IMR-90 (cell line): ENCODE results near the gene FAM204A.

Experiments used
- MXI1 ChIP-seq: IDR thresholded peaks from 2 replicates; pipeline ENCODE4 v1.6.1; 2012; ENCODE audit warnings: low read depth, mild to moderate bottlenecking, low read length, moderate library complexity, borderline replicate concordance
- NFE2L2 ChIP-seq: fragments of 150-350 bp; IDR thresholded peaks from 2 replicates; pipeline ENCODE4 v1.6.1; 2016; ENCODE audit warnings: low read depth, mild to moderate bottlenecking, low read length
- POLR2A ChIP-seq: IDR thresholded peaks from 2 replicates; pipeline ENCODE4 v1.6.1; 2012; ENCODE audit warnings: mild to moderate bottlenecking, low read depth, low read length
- RAD21 ChIP-seq: IDR thresholded peaks from 2 replicates; pipeline ENCODE4 v1.6.1; 2012; ENCODE audit warnings: low read length, improper control_type of control experiment
- RCOR1 ChIP-seq: IDR thresholded peaks from 2 replicates; pipeline ENCODE4 v1.6.1; 2012; ENCODE audit warnings: mild to moderate bottlenecking, low read length, improper control_type of control experiment; ENCODE audit not compliant: insufficient replicate concordance
- RFX5 ChIP-seq: IDR thresholded peaks from 2 replicates; pipeline ENCODE4 v1.8.0; 2012; ENCODE audit warnings: low read depth, mild to moderate bottlenecking, low read length, moderate library complexity
- TF ChIP-seq, protein P1 (sequence below): fragments of 150-350 bp; IDR thresholded peaks from 2 replicates; pipeline ENCODE4 v1.6.1; 2017; ENCODE audit warnings: mild to moderate bottlenecking, antibody characterized with exemption, low read length, low read depth
- TF ChIP-seq, protein P2 (sequence below): conservative IDR thresholded peaks from 2 replicates; pipeline ENCODE4 v1.5.1; 2012; ENCODE audit warnings: mild to moderate bottlenecking, low read depth, low read length, improper control_type of control experiment

DNA sequence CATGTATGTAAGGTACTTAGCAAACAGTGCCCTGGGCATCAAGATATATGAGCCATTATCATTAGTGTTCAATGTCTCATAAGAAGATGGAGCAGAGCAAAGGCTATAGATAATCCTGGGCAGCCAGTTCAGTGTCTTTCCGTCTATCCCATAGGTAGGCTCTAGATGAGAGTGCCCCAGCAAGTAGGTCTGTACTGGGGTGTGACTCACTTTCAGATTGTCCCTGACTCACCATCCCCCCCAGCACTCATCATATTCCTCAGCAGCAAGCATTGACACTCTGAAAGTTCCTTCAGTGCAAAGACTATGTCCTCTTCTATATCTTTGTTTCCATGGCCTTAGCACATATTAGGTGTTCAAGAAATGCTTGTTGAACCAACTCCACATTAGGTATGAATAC, 20.0 kb upstream of the FAM204A start:
- TF ChIP-seq, protein P1, sequence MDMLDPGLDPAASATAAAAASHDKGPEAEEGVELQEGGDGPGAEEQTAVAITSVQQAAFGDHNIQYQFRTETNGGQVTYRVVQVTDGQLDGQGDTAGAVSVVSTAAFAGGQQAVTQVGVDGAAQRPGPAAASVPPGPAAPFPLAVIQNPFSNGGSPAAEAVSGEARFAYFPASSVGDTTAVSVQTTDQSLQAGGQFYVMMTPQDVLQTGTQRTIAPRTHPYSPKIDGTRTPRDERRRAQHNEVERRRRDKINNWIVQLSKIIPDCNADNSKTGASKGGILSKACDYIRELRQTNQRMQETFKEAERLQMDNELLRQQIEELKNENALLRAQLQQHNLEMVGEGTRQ, result no peak
- TF ChIP-seq, protein P2, sequence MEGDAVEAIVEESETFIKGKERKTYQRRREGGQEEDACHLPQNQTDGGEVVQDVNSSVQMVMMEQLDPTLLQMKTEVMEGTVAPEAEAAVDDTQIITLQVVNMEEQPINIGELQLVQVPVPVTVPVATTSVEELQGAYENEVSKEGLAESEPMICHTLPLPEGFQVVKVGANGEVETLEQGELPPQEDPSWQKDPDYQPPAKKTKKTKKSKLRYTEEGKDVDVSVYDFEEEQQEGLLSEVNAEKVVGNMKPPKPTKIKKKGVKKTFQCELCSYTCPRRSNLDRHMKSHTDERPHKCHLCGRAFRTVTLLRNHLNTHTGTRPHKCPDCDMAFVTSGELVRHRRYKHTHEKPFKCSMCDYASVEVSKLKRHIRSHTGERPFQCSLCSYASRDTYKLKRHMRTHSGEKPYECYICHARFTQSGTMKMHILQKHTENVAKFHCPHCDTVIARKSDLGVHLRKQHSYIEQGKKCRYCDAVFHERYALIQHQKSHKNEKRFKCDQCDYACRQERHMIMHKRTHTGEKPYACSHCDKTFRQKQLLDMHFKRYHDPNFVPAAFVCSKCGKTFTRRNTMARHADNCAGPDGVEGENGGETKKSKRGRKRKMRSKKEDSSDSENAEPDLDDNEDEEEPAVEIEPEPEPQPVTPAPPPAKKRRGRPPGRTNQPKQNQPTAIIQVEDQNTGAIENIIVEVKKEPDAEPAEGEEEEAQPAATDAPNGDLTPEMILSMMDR, result no peak
- no peak for TF ChIP-seq POLR2A
- no peak for TF ChIP-seq RFX5
- no peak for TF ChIP-seq NFE2L2
- TF ChIP-seq RAD21, result no peak
- no peak for TF ChIP-seq MXI1
- no peak for TF ChIP-seq RCOR1
